Tibial nerve (tissue), 4 donors: ENCODE measurements around the gene RASAL1. TPM values are rescaled to one million over a fixed set of nuclear protein-coding genes. Genes with fewer than 3 reads are reported as not detected.
A peak's percentile ranks its signal among the peaks of the same experiment; 100 is the strongest.

Experiments used
- DNase-seq, 2 donors: peaks; one replicate each; pipeline ENCODE4 v3.0.0-alpha.2; 2019; ENCODE audit warnings: low spot score in 2 of 2
- H3K27ac ChIP-seq, 4 donors: fragments of 200-600 bp; sonication (generic) in 3 of 4; one replicate each; pipeline ENCODE4 v1.5.1; 2017 to 2019; ENCODE audit warnings: mild to moderate bottlenecking in 1 of 4
- H3K27me3 ChIP-seq, 2 donors: fragments of 200-600 bp; sonication (generic) in 1 of 2; one replicate each; pipeline versions ENCODE4 v1.5.1 to v1.6.0; 2017 to 2019
- H3K36me3 ChIP-seq, 3 donors: fragments of 200-600 bp; sonication (generic); one replicate each; pipeline ENCODE4 v1.5.1; 2018 to 2019
- H3K4me1 ChIP-seq, 4 donors: fragments of 200-600 bp; sonication (generic) in 3 of 4; one replicate each; pipeline ENCODE4 v1.5.1; 2017 to 2019
- H3K4me3 ChIP-seq, 4 donors: fragments of 200-600 bp; sonication (generic) in 3 of 4; one replicate each; pipeline ENCODE4 v1.5.1; 2017 to 2019; ENCODE audit warnings: mild to moderate bottlenecking in 1 of 4, moderate library complexity in 1 of 4
- H3K9me3 ChIP-seq, 4 donors: fragments of 200-600 bp; sonication (generic) in 3 of 4; one replicate each; pipeline ENCODE4 v1.5.1; 2017 to 2019
- CTCF ChIP-seq, 5 experiments: fragments of 200-600 bp in 3 of 5; fragments of 450-650 bp in 2 of 5; sonication (generic) in 3 of 5; IDR thresholded peaks; one replicate each; pipeline ENCODE4 v1.5.1; 2016 to 2019; ENCODE audit warnings: antibody characterized with exemption in 5 of 5, mild to moderate bottlenecking in 3 of 5, moderate library complexity in 2 of 5
- EP300 ChIP-seq, 2 donors: sonication (generic); formaldehyde crosslinking; IDR thresholded peaks; one replicate each; pipeline ENCODE4 v1.6.1; 2017; ENCODE audit warnings: antibody characterized with exemption in 2 of 2, mild to moderate bottlenecking in 1 of 2
- POLR2A ChIP-seq, 2 donors: fragments of 450-650 bp; IDR thresholded peaks; one replicate each; pipeline ENCODE4 v1.6.1; 2017; ENCODE audit warnings: antibody characterized with exemption in 2 of 2, mild to moderate bottlenecking in 2 of 2, moderate library complexity in 2 of 2
- WGBS, 2 donors: methylation state at CpG; one replicate each; pipeline ENCODE4 v1.1.5; 2018; 5-methylcytosine and 5-hydroxymethylcytosine counted together
- total RNA-seq, 4 donors: library from RNA; depleted of rRNA; stranded (reverse); fragments of >200 nt; gene quantifications; one replicate each; pipeline ENCODE4 v1.1.0, GENCODE V29; 2016

RASAL1 gene
- total RNA-seq, 4 donors from 2014 or later = 0.87 to 5.2 (median 3.3) TPM

- WGBS, 2 donors = 35 to 42% methylated on average over 17 of the region's 17 CpGs
Measured at GRCh38 chr12:113086249-113087164, 49.1 kb downstream of the RASAL1 start.

GRCh38 chr12:113083863-113084435 lies 51.6 kb downstream of the RASAL1 start:
- H3K27me3 ChIP-seq = peaks cover 0 to 23% of the 10 kb centered on the region in 2 donors
- no peaks in the 10 kb centered on the region for H3K9me3 ChIP-seq
- peaks cover 0 to 7% (median 0%) of the 10 kb centered on the region in 4 donors for H3K4me1 ChIP-seq
- no peak overlapping the region for H3K4me3 ChIP-seq
- H3K27ac ChIP-seq = no peak overlapping the region
- WGBS, 2 donors = 62 to 70% methylated on average over 10 to 11 of the region's 11 CpGs
- no peaks in the 10 kb centered on the region for H3K36me3 ChIP-seq
- no peak for TF ChIP-seq EP300 (IDR thresholded peaks at IDR 0.05)
- TF ChIP-seq CTCF (IDR thresholded peaks at IDR 0.05) = no peak
- TF ChIP-seq POLR2A (IDR thresholded peaks at IDR 0.05) = no peak
- DNase-seq = peak; percentile 37 to 60

More at GRCh38 chr12:113086249-113087164, 49.1 kb downstream of the RASAL1 start:
- DNase-seq = no peak
- no peaks in the 10 kb centered on the region for H3K36me3 ChIP-seq
- no peaks in the 10 kb centered on the region for H3K9me3 ChIP-seq
- no peak overlapping the region for H3K4me3 ChIP-seq
- H3K4me1 ChIP-seq = peaks cover 0 to 11% (median 0%) of the 10 kb centered on the region in 4 donors
- TF ChIP-seq CTCF (IDR thresholded peaks at IDR 0.05) (no peak), EP300 (IDR thresholded peaks at IDR 0.05) (no peak), POLR2A (IDR thresholded peaks at IDR 0.05) (no peak)
- H3K27ac ChIP-seq = no peak overlapping the region
- H3K27me3 ChIP-seq = peaks cover 0 to 14% of the 10 kb centered on the region in 2 donors

GRCh38 chr12:113082486-113083148 lies 52.9 kb downstream of the RASAL1 start:
- WGBS, 2 donors = 84 to 86% methylated on average over 9 of the region's 9 CpGs
- TF ChIP-seq CTCF (IDR thresholded peaks at IDR 0.05) (no peak), POLR2A (IDR thresholded peaks at IDR 0.05) (no peak), EP300 (IDR thresholded peaks at IDR 0.05) (no peak)
- Histone ChIP-seq H3K27ac (peak overlapping the region in 1 of 4 donors; percentile 60), H3K27me3 (peaks cover 0 to 25% of the 10 kb centered on the region in 2 donors), H3K36me3 (no peaks in the 10 kb centered on the region), H3K4me1 (peaks cover 0 to 7% (median 0%) of the 10 kb centered on the region in 4 donors), H3K9me3 (no peaks in the 10 kb centered on the region), H3K4me3 (no peak overlapping the region)
- DNase-seq = no peak

GRCh38 chr12:113081873-113082272 lies 53.7 kb downstream of the RASAL1 start:
- Histone ChIP-seq H3K4me3 (no peak overlapping the region), H3K9me3 (no peaks in the 10 kb centered on the region), H3K27ac (peak overlapping the region in 2 of 4 donors; percentile 40 to 60), H3K27me3 (peaks cover 0 to 23% of the 10 kb centered on the region in 2 donors), H3K4me1 (peaks cover 0 to 7% (median 0%) of the 10 kb centered on the region in 4 donors), H3K36me3 (no peaks in the 10 kb centered on the region)
- 51 to 52% methylated on average over 4 of the region's 4 CpGs for WGBS, 2 donors
- DNase-seq = no peak
- no peak for TF ChIP-seq CTCF (IDR thresholded peaks at IDR 0.05)
- no peak for TF ChIP-seq POLR2A (IDR thresholded peaks at IDR 0.05)
- no peak for TF ChIP-seq EP300 (IDR thresholded peaks at IDR 0.05)
